Naive thymus-derived CD8-positive, alpha-beta T cell (primary cell): ENCODE results near the gene DLG2. TPM values are rescaled to one million over a fixed set of nuclear protein-coding genes. Genes with fewer than 3 reads are reported as not detected.

Source experiments
- ATAC-seq, 2 donors: fragments of 150-1000 bp; cut with Tn5 transposase in 1 of 2; sonication (Bioruptor Pico), chemical (Tn5 transposase) in 1 of 2; 1 replicate in 1 of 2; 2 replicates in 1 of 2; pipeline ENCODE4 v1.10.0; 2021; ENCODE audit warnings: mild to moderate bottlenecking in 2 of 2, moderate library complexity in 2 of 2
- POLR2A ChIA-PET: fragments of 350-600 bp; sonication (Branson Sonifier 250); formaldehyde crosslinking; loops from one replicate; lab custom pipeline; 2021; ENCODE audit warnings: antibody characterized with exemption; lab: Charles Lee
- DNase-seq, 10 donors: peaks; one replicate each; pipeline versions ENCODE4 v3.0.0 to v3.0.0-alpha.2; 2020 to 2022
- H3K27ac Mint-ChIP-seq, 10 donors: one replicate each; pipeline ENCODE4 v1.8.0; 2020 to 2022; ENCODE audit warnings: mild to moderate bottlenecking in 10 of 10, mixed read lengths in 10 of 10, moderate library complexity in 4 of 10, inconsistent platforms in 1 of 10
- H3K27me3 Mint-ChIP-seq, 5 donors: one replicate each; pipeline ENCODE4 v1.8.0; 2021 to 2022; ENCODE audit warnings: mixed read lengths in 5 of 5
- H3K36me3 Mint-ChIP-seq, 3 donors: one replicate each; pipeline ENCODE4 v1.8.0; 2020 to 2022; ENCODE audit warnings: mixed read lengths in 3 of 3, mild to moderate bottlenecking in 2 of 3, inconsistent platforms in 1 of 3
- H3K4me1 Mint-ChIP-seq, 4 donors: one replicate each; pipeline ENCODE4 v1.8.0; 2021 to 2022; ENCODE audit warnings: mixed read lengths in 4 of 4
- H3K4me3 Mint-ChIP-seq, 10 donors: one replicate each; pipeline ENCODE4 v1.8.0; 2020 to 2022; ENCODE audit warnings: mild to moderate bottlenecking in 10 of 10, mixed read lengths in 10 of 10, moderate library complexity in 6 of 10, inconsistent platforms in 1 of 10
- H3K9me3 Mint-ChIP-seq, 9 donors: one replicate each; pipeline ENCODE4 v1.8.0; 2020 to 2022; ENCODE audit warnings: mixed read lengths in 9 of 9, mild to moderate bottlenecking in 3 of 9, inconsistent platforms in 1 of 9, moderate library complexity in 1 of 9
- polyA plus RNA-seq, 3 donors: library from polyadenylated mRNA; unstranded; fragments of 300-500 nt; fragmentation: Illumina TruSeq; gene quantifications; one replicate each; pipeline ENCODE4 v1.2.3, GENCODE V29; 2021
- total RNA-seq, 8 experiments: library from RNA in 2 of 8; stranded (reverse) in 2 of 8; gene quantifications; one replicate each; pipeline ENCODE4 v1.2.3 and lab custom pipeline; 2021 to 2026

The DLG2 gene
- total and polyA plus RNA-seq, 5 experiments from 2014 or later, result 0.86 to 6.2 (median 2.5) TPM

GRCh38 chr11:83990160-83990733 lies 1636.9 kb downstream of the DLG2 start:
- Mint-ChIP-seq H3K27me3 (no peaks in the 10 kb centered on the region), H3K4me1 (no peaks in the 10 kb centered on the region), H3K36me3 (peaks cover 0 to 4% (median 0%) of the 10 kb centered on the region in 3 donors), H3K4me3 (no peak overlapping the region), H3K27ac (no peak overlapping the region), H3K9me3 (peaks cover 0 to 38% (median 18%) of the 10 kb centered on the region in 9 donors)
- DNase-seq (no peak), ATAC-seq (no peak)
- POLR2A ChIA-PET, result no interaction called here

GRCh38 chr11:83982825-83983224 lies 1644.3 kb downstream of the DLG2 start:
- H3K9me3 Mint-ChIP-seq, result peaks cover 3 to 17% (median 7%) of the 10 kb centered on the region in 9 donors
- DNase-seq (no peak), ATAC-seq (no peak)
- no peaks in the 10 kb centered on the region for H3K4me1 Mint-ChIP-seq
- H3K4me3 Mint-ChIP-seq, result no peak overlapping the region
- POLR2A ChIA-PET, result no interaction called here
- no peaks in the 10 kb centered on the region for H3K36me3 Mint-ChIP-seq
- H3K27me3 Mint-ChIP-seq, result no peaks in the 10 kb centered on the region
- no peak overlapping the region for H3K27ac Mint-ChIP-seq

- Mint-ChIP-seq H3K4me1 (no peaks in the 10 kb centered on the region), H3K27ac (no peak overlapping the region), H3K9me3 (peaks cover 0 to 25% (median 4%) of the 10 kb centered on the region in 9 donors), H3K27me3 (no peaks in the 10 kb centered on the region), H3K4me3 (no peak overlapping the region), H3K36me3 (no peaks in the 10 kb centered on the region)
- DNase-seq (no peak), ATAC-seq (no peak)
- POLR2A ChIA-PET, result no interaction called here
These were observed 1647.6 kb downstream of the DLG2 start for GRCh38 chr11:83979593-83979992.

GRCh38 chr11:83978942-83979341 lies 1648.2 kb downstream of the DLG2 start:
- Mint-ChIP-seq H3K36me3 (no peaks in the 10 kb centered on the region), H3K4me1 (no peaks in the 10 kb centered on the region), H3K27ac (no peak overlapping the region), H3K9me3 (peaks cover 0 to 21% (median 4%) of the 10 kb centered on the region in 9 donors), H3K27me3 (no peaks in the 10 kb centered on the region), H3K4me3 (no peak overlapping the region)
- ATAC-seq (no peak), DNase-seq (no peak)
- POLR2A ChIA-PET, result no interaction called here

- no peak for ATAC-seq
- no peak overlapping the region for H3K27ac Mint-ChIP-seq
- peaks cover 0 to 1% (median 0%) of the 10 kb centered on the region in 5 donors for H3K27me3 Mint-ChIP-seq
- no peak for DNase-seq
- H3K9me3 Mint-ChIP-seq, result peaks cover 0 to 21% (median 4%) of the 10 kb centered on the region in 9 donors
- H3K4me3 Mint-ChIP-seq, result no peak overlapping the region
- POLR2A ChIA-PET, result no interaction called here
- no peaks in the 10 kb centered on the region for H3K36me3 Mint-ChIP-seq
- no peaks in the 10 kb centered on the region for H3K4me1 Mint-ChIP-seq
These were observed 1651.1 kb downstream of the DLG2 start for GRCh38 chr11:83976086-83976485.

- peaks cover 0 to 2% (median 0%) of the 10 kb centered on the region in 5 donors for H3K27me3 Mint-ChIP-seq
- H3K9me3 Mint-ChIP-seq, result peaks cover 0 to 12% (median 2%) of the 10 kb centered on the region in 9 donors
- no peak for ATAC-seq
- H3K27ac Mint-ChIP-seq, result no peak overlapping the region
- no peak overlapping the region for H3K4me3 Mint-ChIP-seq
- no peaks in the 10 kb centered on the region for H3K4me1 Mint-ChIP-seq
- no peak for DNase-seq
- no peaks in the 10 kb centered on the region for H3K36me3 Mint-ChIP-seq
- POLR2A ChIA-PET, result no interaction called here
These were observed 1654.6 kb downstream of the DLG2 start for GRCh38 chr11:83972536-83972935.

GRCh38 chr11:83971063-83971462 lies 1656.1 kb downstream of the DLG2 start:
- no peak overlapping the region for H3K27ac Mint-ChIP-seq
- H3K27me3 Mint-ChIP-seq, result peaks cover 0 to 2% (median 0%) of the 10 kb centered on the region in 5 donors
- no peak for DNase-seq
- no peak overlapping the region for H3K4me3 Mint-ChIP-seq
- no peaks in the 10 kb centered on the region for H3K4me1 Mint-ChIP-seq
- H3K36me3 Mint-ChIP-seq, result no peaks in the 10 kb centered on the region
- no peak for ATAC-seq
- POLR2A ChIA-PET, result no interaction called here
- H3K9me3 Mint-ChIP-seq, result peaks cover 0 to 11% (median 0%) of the 10 kb centered on the region in 9 donors

GRCh38 chr11:83970061-83970671 lies 1657.0 kb downstream of the DLG2 start:
- Mint-ChIP-seq H3K27ac (no peak overlapping the region), H3K9me3 (peaks cover 0 to 8% (median 0%) of the 10 kb centered on the region in 9 donors), H3K4me3 (no peak overlapping the region), H3K36me3 (no peaks in the 10 kb centered on the region), H3K4me1 (no peaks in the 10 kb centered on the region), H3K27me3 (peaks cover 0 to 2% (median 0%) of the 10 kb centered on the region in 5 donors)
- POLR2A ChIA-PET, result no interaction called here
- no peak for DNase-seq
- no peak for ATAC-seq

- no peak overlapping the region for H3K4me3 Mint-ChIP-seq
- H3K9me3 Mint-ChIP-seq, result peaks cover 0 to 10% (median 0%) of the 10 kb centered on the region in 9 donors
- POLR2A ChIA-PET, result no interaction called here
- no peaks in the 10 kb centered on the region for H3K36me3 Mint-ChIP-seq
- no peaks in the 10 kb centered on the region for H3K4me1 Mint-ChIP-seq
- ATAC-seq (no peak), DNase-seq (no peak)
- no peaks in the 10 kb centered on the region for H3K27me3 Mint-ChIP-seq
- H3K27ac Mint-ChIP-seq, result no peak overlapping the region
These were observed 1669.9 kb downstream of the DLG2 start for GRCh38 chr11:83957038-83957900.

GRCh38 chr11:83956119-83956697 lies 1670.9 kb downstream of the DLG2 start:
- no peak for ATAC-seq
- H3K27me3 Mint-ChIP-seq, result no peaks in the 10 kb centered on the region
- H3K36me3 Mint-ChIP-seq, result no peaks in the 10 kb centered on the region
- DNase-seq, result peak in 1 of 10 donors; percentile 0
- POLR2A ChIA-PET, result no interaction called here
- no peak overlapping the region for H3K27ac Mint-ChIP-seq
- H3K9me3 Mint-ChIP-seq, result peaks cover 0 to 16% (median 1%) of the 10 kb centered on the region in 9 donors
- no peaks in the 10 kb centered on the region for H3K4me1 Mint-ChIP-seq
- H3K4me3 Mint-ChIP-seq, result no peak overlapping the region

GRCh38 chr11:83954780-83955179 lies 1672.4 kb downstream of the DLG2 start:
- Mint-ChIP-seq H3K27ac (no peak overlapping the region), H3K4me3 (no peak overlapping the region), H3K36me3 (no peaks in the 10 kb centered on the region), H3K4me1 (no peaks in the 10 kb centered on the region), H3K9me3 (peaks cover 0 to 21% (median 1%) of the 10 kb centered on the region in 9 donors), H3K27me3 (no peaks in the 10 kb centered on the region)
- ATAC-seq (no peak), DNase-seq (no peak)
- POLR2A ChIA-PET, result no interaction called here

- peaks cover 0 to 11% (median 0%) of the 10 kb centered on the region in 9 donors for H3K9me3 Mint-ChIP-seq
- no peak for DNase-seq
- H3K4me3 Mint-ChIP-seq, result no peak overlapping the region
- H3K27ac Mint-ChIP-seq, result no peak overlapping the region
- no peaks in the 10 kb centered on the region for H3K27me3 Mint-ChIP-seq
- no peaks in the 10 kb centered on the region for H3K36me3 Mint-ChIP-seq
- POLR2A ChIA-PET, result no interaction called here
- ATAC-seq, result no peak
- no peaks in the 10 kb centered on the region for H3K4me1 Mint-ChIP-seq
These were observed 1675.6 kb downstream of the DLG2 start for GRCh38 chr11:83951521-83951920.

GRCh38 chr11:83948200-83948599 lies 1678.9 kb downstream of the DLG2 start:
- POLR2A ChIA-PET, result no interaction called here
- no peaks in the 10 kb centered on the region for H3K4me1 Mint-ChIP-seq
- no peak overlapping the region for H3K27ac Mint-ChIP-seq
- H3K9me3 Mint-ChIP-seq, result peaks cover 0 to 37% (median 6%) of the 10 kb centered on the region in 9 donors
- no peak overlapping the region for H3K4me3 Mint-ChIP-seq
- ATAC-seq, result no peak
- no peaks in the 10 kb centered on the region for H3K36me3 Mint-ChIP-seq
- H3K27me3 Mint-ChIP-seq, result no peaks in the 10 kb centered on the region
- no peak for DNase-seq
